GM10266 (cell line): ENCODE results near the gene GPT2.
"Not testable (repeated sequence)": the region's sequence is repeated elsewhere in the genome, so short reads cannot be mapped to it uniquely, and the experiment has no call there.

ENCODE experiments used
- DNase-seq: peaks from one replicate; pipeline ENCODE4 v3.0.0; 2012; ENCODE audit errors: extremely low spot score
- TF ChIP-seq, protein P1 (sequence below): IDR thresholded peaks from 2 replicates; pipeline ENCODE4 v1.5.1; 2012; ENCODE audit warnings: mild to moderate bottlenecking, low read depth; ENCODE audit not compliant: control insufficient read depth, insufficient read depth; ENCODE audit errors: missing control alignments

The GPT2 gene

DNA sequence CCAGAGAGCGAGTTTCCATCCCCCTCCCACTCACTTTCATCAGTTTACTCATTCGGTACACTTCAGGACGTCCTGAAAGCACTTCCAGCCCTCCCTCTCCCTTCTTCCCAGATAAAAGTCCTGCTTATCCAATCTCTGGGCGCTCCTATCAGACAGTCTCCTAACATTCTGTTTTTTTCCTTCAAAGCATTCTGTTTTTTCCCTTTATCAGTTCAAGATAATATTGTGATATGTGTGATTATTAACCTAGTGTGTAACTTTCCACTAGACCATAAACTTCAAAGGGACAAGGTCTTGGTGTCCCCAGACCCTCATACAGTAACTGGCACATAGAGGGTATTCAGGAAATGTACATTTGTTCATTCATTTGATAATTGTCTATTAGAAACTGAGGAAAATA, 28.8 kb upstream of the GPT2 start:
- TF ChIP-seq, protein P1, sequence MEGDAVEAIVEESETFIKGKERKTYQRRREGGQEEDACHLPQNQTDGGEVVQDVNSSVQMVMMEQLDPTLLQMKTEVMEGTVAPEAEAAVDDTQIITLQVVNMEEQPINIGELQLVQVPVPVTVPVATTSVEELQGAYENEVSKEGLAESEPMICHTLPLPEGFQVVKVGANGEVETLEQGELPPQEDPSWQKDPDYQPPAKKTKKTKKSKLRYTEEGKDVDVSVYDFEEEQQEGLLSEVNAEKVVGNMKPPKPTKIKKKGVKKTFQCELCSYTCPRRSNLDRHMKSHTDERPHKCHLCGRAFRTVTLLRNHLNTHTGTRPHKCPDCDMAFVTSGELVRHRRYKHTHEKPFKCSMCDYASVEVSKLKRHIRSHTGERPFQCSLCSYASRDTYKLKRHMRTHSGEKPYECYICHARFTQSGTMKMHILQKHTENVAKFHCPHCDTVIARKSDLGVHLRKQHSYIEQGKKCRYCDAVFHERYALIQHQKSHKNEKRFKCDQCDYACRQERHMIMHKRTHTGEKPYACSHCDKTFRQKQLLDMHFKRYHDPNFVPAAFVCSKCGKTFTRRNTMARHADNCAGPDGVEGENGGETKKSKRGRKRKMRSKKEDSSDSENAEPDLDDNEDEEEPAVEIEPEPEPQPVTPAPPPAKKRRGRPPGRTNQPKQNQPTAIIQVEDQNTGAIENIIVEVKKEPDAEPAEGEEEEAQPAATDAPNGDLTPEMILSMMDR, result no peak
- no peak for DNase-seq

DNA sequence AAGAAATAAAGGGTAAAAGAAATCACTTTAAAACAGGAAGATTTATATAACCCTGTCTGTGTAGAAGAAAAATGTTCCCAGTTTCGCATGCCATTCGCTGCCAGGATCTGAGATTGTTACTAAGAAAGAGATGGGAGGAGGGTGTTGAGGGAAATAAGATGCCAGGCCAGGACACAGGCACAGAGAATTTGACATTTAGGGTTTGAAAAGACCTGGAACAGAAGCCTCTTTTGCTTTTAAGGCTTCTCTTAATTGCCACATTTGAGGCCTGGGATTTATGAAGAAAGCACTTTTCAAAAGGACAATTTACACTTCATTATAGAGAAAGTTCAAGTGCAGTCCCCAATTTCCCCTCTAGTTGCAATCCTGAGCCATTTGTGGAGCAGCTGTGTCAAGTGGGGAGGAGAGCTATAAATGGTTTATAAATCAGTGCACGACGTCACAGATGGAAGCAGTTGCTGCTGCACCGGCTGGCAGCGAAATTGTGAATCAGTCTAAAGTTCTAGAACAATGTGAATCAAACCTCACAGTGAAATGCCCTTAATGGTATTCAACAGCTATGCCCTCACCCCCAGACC, 26.7 kb upstream of the GPT2 start:
- DNase-seq, result no peak
- TF ChIP-seq, protein P1, result no peak

DNA sequence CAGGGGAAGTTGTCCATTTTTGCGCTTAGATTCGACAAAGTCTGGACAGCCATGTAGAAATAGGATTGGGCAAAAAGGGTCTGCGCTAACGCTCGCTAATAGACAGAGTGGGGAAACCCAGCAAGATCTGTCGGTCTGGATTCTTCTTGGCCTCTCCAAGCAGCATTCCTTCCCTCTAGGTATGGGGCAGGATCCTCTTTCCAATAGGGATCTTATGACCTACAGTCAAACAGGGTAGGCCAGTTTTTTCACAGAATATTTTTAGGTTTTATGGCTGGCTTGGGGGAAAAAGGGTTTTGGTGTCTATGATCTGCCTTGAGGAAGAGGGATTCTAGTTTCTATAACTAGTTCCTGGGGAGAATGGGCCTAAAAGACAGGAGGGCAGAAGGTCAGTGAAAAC, 26.0 kb upstream of the GPT2 start:
- DNase-seq, result no peak
- TF ChIP-seq, protein P1, result no peak

DNA sequence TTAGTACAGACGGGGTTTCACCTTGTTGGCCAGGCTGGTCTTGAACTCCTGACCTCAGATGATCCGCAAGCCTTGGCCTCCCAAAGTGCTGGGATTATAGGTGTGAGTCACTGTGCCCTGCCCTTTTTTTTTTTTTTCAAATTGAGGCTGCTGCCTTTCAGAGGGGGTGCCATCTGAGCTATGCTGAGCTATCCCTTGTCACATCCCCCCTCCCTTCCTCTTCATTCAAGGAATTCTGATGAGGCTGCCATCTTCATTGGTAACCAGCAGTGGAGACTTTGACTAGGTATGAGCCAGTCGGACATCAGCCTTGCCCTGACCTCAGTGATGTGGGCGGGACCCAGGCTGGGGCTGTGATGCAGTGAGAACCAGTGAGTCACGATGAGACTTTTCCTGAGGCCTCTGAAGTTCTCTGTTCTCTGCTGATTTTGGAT, 24.4 kb upstream of the GPT2 start:
- no peak for DNase-seq
- TF ChIP-seq, protein P1, result no peak

DNA sequence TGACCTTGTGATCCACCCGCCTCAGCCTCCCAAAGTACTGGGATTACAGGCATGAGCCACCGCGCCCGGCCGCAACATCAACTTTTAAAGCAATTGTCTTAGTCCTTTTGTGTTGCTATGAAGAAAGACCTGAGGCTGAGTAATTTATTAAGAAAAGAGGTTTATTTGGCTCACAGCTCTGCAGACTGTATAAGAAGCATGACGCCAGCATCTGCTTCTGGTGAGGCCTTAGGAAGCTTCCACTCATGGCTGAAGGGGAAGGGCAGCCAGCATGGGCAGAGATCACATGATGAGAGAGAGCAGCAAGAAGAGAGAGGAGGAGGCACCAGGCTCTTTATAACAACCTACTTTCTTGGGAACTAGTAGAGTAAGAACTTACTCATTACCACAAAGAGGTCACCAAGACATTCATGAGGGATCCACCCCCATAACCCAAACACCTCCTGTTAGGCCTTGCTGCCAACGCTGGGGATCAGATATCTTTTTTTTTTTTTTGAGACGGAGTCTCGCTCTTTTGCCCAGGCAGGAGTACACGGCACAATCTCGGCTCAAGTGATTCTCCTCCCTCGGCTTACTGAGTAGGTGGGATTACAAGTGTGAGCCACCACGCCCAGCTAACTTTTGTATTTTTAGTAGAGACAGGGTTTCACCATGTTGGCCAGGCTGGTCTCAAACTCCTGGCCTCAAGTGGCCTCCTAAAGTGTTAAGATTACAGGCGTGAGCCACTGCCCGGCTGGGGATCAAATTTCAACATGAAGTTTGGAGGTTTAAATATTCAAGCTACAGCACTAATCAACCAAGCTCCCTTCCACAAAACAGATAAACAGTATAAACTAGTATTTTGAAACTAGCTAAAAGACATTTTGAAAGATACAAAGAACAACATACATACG, 21.4 kb upstream of the GPT2 start:
- TF ChIP-seq, protein P1, result no peak
- no peak for DNase-seq

DNA sequence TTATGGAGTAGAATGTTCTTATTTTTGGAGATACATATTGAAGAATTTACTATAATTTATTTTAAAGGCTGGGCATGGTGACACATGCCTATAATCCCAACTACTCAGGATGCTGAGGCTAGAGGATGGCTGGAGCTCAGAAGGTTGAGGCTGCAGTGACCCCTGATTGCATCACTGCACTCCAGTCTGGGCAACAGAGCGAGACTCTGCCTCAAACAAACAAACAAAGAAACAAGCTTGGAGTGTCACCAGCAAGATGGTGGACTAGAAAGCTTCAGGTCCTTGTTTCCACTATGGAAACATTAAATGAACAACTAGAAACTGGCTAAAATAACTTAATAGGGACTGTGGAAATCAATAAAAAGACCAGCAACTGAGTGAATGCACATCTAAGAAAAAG, 17.9 kb upstream of the GPT2 start:
- TF ChIP-seq, protein P1, result no peak

DNA sequence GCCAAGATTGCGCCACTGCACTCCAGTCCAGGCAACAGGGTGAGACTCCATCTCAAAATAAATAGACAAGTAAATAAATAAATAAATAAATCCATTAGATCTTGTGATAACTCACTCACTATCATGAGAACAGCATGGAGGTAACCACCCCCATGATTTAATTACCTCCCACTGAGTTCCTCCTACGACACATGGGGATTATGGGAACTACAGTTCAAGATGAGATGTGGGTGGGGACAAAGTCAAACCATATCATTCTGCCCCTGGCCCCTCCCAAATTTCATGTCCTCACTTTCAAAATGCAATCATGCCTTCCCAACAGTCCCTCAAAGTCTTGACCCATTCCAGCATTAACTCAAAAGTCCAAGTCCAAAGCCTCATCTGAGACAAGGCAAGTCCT, 16.7 kb upstream of the GPT2 start:
- DNase-seq, result not testable (repeated sequence)

More for the DNA sequence above, 17.9 kb upstream of the GPT2 start:
- DNase-seq, result no peak

DNA sequence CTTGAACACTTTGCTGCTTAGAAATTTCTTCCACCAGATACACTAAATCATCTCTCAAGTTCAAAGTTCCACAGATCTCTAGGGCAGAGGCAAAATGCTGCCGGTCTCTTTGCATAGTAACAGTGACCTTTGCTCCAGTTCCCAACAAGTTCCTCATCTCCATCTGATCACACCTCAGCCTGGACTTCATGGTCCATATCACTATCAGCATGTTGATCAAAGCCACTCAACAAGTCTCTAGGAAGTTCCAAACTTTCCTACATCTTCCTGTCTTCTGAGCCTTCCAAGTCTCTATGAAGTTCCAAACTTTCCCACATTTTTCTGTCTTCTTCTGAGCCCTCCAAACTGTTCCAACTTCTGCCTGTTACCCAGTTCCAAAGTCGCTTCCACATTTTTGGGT, 15.3 kb upstream of the GPT2 start:
- DNase-seq, result not testable (repeated sequence)
